Breast epithelium (tissue), 4 donors: Measurements from ENCODE around the gene DNMT3A. TPM values are rescaled to one million over a fixed set of nuclear protein-coding genes. Genes with fewer than 3 reads are reported as not detected.

Source experiments
- DNase-seq, 2 donors: peaks; one replicate each; pipeline ENCODE4 v3.0.0-alpha.2; 2019; ENCODE audit warnings: low spot score in 2 of 2
- H3K27ac ChIP-seq, 2 donors: fragments of 200-600 bp; sonication (generic) in 1 of 2; one replicate each; pipeline ENCODE4 v1.5.1; 2016 to 2019; ENCODE audit warnings: mild to moderate bottlenecking in 1 of 2
- H3K27me3 ChIP-seq, 2 donors: fragments of 200-600 bp; sonication (generic) in 1 of 2; one replicate each; pipeline versions ENCODE4 v1.5.1 to v1.6.0; 2017 to 2019; ENCODE audit warnings: control low read depth in 1 of 2, mild to moderate bottlenecking in 1 of 2
- H3K36me3 ChIP-seq: fragments of 200-600 bp; one replicate; pipeline ENCODE4 v1.5.1; 2019
- H3K4me1 ChIP-seq, 2 donors: fragments of 200-600 bp; sonication (generic); one replicate each; pipeline ENCODE4 v1.5.1; 2016 to 2019; ENCODE audit warnings: control low read depth in 1 of 2
- H3K4me3 ChIP-seq, 3 donors: fragments of 200-600 bp; sonication (generic); 1 replicate in 2 of 3; 2 replicates in 1 of 3; pipeline ENCODE4 v1.5.1; 2016 to 2019; ENCODE audit warnings: mild to moderate bottlenecking in 3 of 3, moderate library complexity in 2 of 3
- H3K9me3 ChIP-seq, 2 donors: fragments of 200-600 bp; sonication (generic) in 1 of 2; one replicate each; pipeline ENCODE4 v1.5.1; 2016 to 2019; ENCODE audit warnings: control low read depth in 1 of 2
- POLR2A ChIP-seq: fragments of 450-650 bp; IDR thresholded peaks from one replicate; pipeline ENCODE4 v1.6.1; 2016; ENCODE audit warnings: antibody characterized with exemption, mild to moderate bottlenecking, moderate library complexity
- POLR2AphosphoS5 ChIP-seq, 3 donors: sonication (generic); formaldehyde crosslinking; IDR thresholded peaks; one replicate each; pipeline ENCODE4 v1.6.1; 2017; ENCODE audit warnings: antibody characterized with exemption in 3 of 3
- intact Hi-C: fragments of 100-400 bp; cut with DNase I; formaldehyde crosslinking; loops from one replicate; pipeline ENCODE4 v1.15.1; 2023; ENCODE audit warnings: low total_unique reads
- total RNA-seq, 3 donors: library from RNA; depleted of rRNA; stranded (reverse); fragments of >200 nt; gene quantifications; one replicate each; pipeline ENCODE4 v1.1.0, GENCODE V29; 2016
- TF ChIP-seq, protein P1 (sequence below), 3 donors: fragments of 450-650 bp; IDR thresholded peaks; one replicate each; pipeline ENCODE4 v1.5.1; 2016 to 2017; ENCODE audit warnings: antibody characterized with exemption in 3 of 3, mild to moderate bottlenecking in 3 of 3, moderate library complexity in 3 of 3

Gene DNMT3A
- total RNA-seq, 3 donors from 2014 or later, result 8.2 to 21.7 (median 20.0) TPM

DNA sequence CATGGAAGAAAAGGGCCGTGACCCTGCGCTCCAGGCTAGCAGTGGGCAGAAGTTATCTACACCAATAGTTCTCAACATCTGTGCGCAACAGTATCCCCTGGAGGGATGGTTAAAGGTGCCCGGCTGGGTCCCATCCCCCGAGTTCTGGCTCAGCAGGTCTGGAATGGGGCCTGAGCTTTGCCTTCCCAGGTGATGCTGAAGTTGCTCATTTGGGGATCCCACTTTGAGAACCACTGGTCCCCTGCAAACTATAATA is 31.1 kb downstream of the DNMT3A start:
- Histone ChIP-seq H3K4me1 (peaks cover 16 to 34% of the 10 kb centered on the region in 2 donors), H3K27ac (peak overlapping the region; percentile 62 to 68), H3K27me3 (no peaks in the 10 kb centered on the region), H3K4me3 (no peak overlapping the region), H3K9me3 (no peaks in the 10 kb centered on the region), H3K36me3 (no peaks in the 10 kb centered on the region)
- TF ChIP-seq POLR2AphosphoS5 (IDR thresholded peaks at IDR 0.05), result no peak
- no peak for TF ChIP-seq POLR2A
- TF ChIP-seq, protein P1, sequence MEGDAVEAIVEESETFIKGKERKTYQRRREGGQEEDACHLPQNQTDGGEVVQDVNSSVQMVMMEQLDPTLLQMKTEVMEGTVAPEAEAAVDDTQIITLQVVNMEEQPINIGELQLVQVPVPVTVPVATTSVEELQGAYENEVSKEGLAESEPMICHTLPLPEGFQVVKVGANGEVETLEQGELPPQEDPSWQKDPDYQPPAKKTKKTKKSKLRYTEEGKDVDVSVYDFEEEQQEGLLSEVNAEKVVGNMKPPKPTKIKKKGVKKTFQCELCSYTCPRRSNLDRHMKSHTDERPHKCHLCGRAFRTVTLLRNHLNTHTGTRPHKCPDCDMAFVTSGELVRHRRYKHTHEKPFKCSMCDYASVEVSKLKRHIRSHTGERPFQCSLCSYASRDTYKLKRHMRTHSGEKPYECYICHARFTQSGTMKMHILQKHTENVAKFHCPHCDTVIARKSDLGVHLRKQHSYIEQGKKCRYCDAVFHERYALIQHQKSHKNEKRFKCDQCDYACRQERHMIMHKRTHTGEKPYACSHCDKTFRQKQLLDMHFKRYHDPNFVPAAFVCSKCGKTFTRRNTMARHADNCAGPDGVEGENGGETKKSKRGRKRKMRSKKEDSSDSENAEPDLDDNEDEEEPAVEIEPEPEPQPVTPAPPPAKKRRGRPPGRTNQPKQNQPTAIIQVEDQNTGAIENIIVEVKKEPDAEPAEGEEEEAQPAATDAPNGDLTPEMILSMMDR (IDR thresholded peaks at IDR 0.05), result no peak
- no peak for DNase-seq
- intact Hi-C loops, result no loop called here

DNA sequence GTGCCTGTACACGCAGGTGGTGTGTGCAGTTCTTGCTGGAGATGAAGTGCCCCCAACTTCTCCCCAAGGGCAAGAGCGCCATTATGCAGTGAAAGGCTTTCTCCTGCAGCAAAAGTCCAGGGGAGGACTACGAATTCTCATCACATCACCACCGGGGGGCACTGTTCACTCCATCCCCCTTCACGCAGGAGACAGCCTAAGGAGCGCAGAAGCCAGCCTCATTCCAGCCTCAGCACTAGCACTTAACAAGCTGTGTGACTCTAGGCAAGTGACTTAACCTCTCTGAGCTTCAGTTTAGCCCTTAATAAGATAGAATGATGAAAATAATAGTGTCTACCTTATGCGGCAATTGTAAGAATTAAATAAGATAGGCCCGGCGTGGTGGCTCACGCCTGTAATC is 32.3 kb downstream of the DNMT3A start:
- Histone ChIP-seq H3K36me3 (no peaks in the 10 kb centered on the region), H3K4me3 (no peak overlapping the region), H3K27me3 (no peaks in the 10 kb centered on the region), H3K4me1 (peaks cover 11 to 22% of the 10 kb centered on the region in 2 donors), H3K9me3 (no peaks in the 10 kb centered on the region), H3K27ac (no peak overlapping the region)
- TF ChIP-seq, protein P1 (IDR thresholded peaks at IDR 0.05), result peak in 1 of 3 donors; percentile 16
- no peak for TF ChIP-seq POLR2AphosphoS5 (IDR thresholded peaks at IDR 0.05)
- no peak for DNase-seq
- intact Hi-C loops, result no loop called here

DNA sequence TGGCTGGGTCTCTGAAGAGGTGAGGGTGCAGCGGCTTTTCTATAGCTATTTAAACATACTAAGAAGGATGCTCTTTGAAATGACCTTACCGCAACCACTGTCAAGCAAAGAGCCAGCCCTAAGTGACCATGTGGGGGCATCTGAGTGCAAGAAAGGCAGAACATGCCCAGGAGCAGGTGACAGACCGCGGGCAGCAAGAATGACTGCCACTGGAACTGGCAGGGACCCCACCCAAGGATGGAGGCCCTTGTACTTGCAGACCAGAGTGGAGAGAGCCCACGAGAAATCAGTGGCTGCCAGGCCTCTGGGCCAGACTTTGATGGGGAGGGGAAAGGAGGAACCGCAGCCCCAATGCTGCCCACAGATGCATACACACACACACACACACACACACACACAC is 33.1 kb downstream of the DNMT3A start:
- Histone ChIP-seq H3K4me1 (peaks cover 11 to 18% of the 10 kb centered on the region in 2 donors), H3K27ac (no peak overlapping the region), H3K4me3 (no peak overlapping the region), H3K27me3 (no peaks in the 10 kb centered on the region), H3K9me3 (no peaks in the 10 kb centered on the region), H3K36me3 (no peaks in the 10 kb centered on the region)
- intact Hi-C loops, result no loop called here
- no peak for DNase-seq
- TF ChIP-seq POLR2A (no peak), POLR2AphosphoS5 (IDR thresholded peaks at IDR 0.05) (no peak)
- TF ChIP-seq, protein P1 (IDR thresholded peaks at IDR 0.05), result no peak

DNA sequence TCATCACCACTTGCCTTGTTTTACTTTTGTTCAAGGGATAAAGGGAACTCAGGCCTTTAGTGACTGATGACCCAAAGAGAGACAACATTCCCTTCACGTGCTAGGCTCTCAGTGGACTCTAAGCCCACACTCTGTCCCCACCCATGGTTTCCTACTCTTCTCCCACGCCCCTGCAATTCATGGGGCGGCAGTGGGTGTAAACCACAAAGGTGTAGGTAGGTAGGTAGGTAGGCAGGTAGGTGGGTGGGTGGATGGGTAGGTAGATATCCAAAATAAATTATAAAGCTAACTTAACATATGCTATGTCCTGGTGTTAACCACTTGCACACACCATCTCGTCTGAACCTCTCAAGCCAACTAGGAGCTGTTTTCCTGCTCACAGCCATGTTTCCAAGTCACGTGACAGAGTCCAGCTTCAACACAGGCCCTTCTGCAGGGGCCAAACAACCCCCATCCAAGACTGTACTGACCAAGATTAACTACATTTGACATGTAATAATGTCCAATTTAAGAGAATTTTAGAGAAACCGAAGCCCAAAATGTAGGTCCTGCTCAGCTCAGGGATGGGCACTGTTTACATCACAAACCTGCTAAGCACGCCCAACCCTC is 33.7 kb downstream of the DNMT3A start:
- H3K4me3 ChIP-seq, result no peak overlapping the region
- H3K27ac ChIP-seq, result no peak overlapping the region
- intact Hi-C loops, result no loop called here
- no peak for DNase-seq
- no peaks in the 10 kb centered on the region for H3K9me3 ChIP-seq
- H3K4me1 ChIP-seq, result peaks cover 11 to 18% of the 10 kb centered on the region in 2 donors
- TF ChIP-seq POLR2AphosphoS5 (IDR thresholded peaks at IDR 0.05) (no peak), POLR2A (no peak)
- TF ChIP-seq, protein P1 (IDR thresholded peaks at IDR 0.05), result no peak
- H3K27me3 ChIP-seq, result no peaks in the 10 kb centered on the region
- no peaks in the 10 kb centered on the region for H3K36me3 ChIP-seq

DNA sequence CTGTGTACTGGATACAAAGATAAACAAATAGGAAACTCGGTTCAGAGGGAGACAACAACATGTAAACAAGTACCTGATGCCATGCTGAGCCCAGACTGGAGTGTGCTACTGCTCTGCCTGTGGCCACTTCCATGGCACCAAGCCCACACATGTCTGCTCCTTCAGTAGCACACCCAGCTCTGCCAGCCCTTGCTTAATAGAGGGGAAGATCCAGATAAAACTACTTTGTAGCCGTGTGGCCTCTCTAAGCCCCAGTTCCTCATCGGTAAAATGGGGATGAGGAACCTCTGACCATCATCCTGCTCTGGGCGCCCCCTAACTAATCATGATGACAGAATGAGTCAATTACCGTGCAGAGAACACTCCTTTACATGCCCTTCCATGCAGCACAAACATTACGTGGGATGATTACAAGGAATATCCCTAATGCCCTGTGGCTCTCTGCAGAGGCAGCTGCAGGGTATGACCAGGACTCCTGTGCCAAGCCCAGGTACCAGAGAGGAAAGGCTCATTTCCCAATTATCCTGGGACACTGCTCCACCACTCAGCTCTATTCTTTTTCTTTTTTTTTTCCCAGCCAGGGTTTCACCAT is 34.9 kb downstream of the DNMT3A start:
- Histone ChIP-seq H3K9me3 (no peaks in the 10 kb centered on the region), H3K4me3 (no peak overlapping the region), H3K4me1 (peaks cover 11 to 18% of the 10 kb centered on the region in 2 donors), H3K36me3 (no peaks in the 10 kb centered on the region), H3K27me3 (no peaks in the 10 kb centered on the region), H3K27ac (no peak overlapping the region)
- DNase-seq, result no peak
- no peak for TF ChIP-seq POLR2AphosphoS5 (IDR thresholded peaks at IDR 0.05)
- no peak for TF ChIP-seq POLR2A
- TF ChIP-seq, protein P1 (IDR thresholded peaks at IDR 0.05), result no peak
- intact Hi-C loops, result no loop called here
